ENCODE data around the gene ATP5F1A. TPM values are rescaled to one million over a fixed set of nuclear protein-coding genes. Genes with fewer than 3 reads are reported as not detected.
"Not testable (repeated sequence)": the region's sequence is repeated elsewhere in the genome, so short reads cannot be mapped to it uniquely, and the experiment has no call there.

Gene ATP5F1A
- polyA plus RNA-seq, 4 donors: 636 to 749 (median 691) TPM

DNA sequence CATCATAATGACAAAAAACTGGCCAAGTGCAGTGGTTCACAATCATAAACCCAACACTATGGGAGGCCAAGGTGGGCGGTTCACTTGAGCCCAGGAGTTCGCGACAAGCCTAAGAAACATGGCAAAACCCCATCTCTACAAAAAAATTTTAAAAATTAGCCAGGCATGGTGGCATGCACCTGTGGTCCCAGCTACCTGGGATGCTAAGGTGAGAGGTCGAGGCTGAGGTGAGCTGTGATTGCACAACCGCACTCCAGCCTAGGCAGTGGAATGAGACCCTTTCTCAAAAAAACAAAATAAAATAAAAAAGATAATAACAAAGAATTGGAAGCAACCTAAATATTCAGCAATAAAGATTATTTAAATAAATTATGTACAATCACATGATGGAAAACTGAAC is 47.8 kb downstream of the ATP5F1A start:
- DNase-seq (ENCODE audit: low read depth in 4 of 4, low spot score in 2 of 4): no peak

DNA sequence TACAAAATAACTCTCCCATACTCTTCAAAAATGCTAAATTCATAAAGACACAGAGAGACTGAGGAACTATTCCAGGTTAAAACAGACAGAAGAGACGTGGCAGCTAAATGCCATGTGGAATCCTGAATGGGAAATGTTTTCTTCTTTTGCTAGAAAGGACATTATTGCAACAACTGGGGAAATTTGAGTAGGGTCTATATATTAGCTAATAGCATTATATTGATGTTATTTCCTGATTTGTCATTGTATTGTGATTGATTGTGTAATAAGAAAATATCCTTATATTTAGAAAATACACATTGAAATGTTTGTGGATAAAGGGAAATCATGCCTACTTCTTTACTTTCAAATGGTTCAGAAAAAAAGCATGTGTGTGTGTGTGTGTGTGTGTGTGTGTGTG is 49.5 kb downstream of the ATP5F1A start:
- DNase-seq (ENCODE audit: low read depth in 4 of 4, low spot score in 2 of 4): no peak

DNA sequence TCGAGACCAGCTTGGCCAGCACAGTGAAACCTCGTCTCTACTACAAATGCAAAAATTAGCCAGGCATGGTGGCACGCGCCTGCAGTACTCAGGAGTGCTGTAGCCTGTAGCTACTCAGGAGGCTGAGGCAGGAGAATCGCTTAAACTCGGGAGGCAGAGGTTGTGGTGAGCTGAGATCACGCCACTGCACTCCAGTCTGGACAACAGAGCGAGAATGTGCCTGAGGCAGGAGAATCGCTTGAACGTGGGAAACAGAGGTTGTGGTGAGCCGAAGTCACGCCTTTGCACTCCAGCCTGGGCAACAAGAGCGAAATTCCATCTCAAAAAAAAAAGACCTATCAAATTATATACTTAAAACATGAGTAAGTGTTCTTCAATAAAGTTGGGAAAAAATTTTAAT is 50.7 kb downstream of the ATP5F1A start:
- DNase-seq (ENCODE audit: low read depth in 4 of 4, low spot score in 2 of 4): not testable (repeated sequence)

DNA sequence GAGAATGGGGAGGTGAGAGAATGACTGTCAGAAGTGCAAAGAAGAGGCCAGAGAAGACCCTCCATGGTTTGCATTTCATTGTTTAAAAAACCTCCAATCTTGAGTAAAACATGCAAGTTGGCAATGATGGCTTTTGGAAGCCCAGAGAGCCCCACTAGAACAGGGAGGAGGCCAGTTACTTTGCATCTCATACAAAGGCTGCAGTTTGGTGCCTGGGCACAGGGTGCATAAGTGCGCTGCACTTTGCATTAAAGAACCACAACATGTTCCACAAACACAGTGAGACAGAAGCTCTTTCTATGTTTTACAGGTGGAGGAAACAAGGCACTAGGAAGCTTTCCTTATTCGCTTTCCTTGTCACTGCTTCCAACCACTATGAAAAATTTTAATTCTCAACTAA is 51.4 kb downstream of the ATP5F1A start:
- no peak for DNase-seq (ENCODE audit: low read depth in 4 of 4, low spot score in 2 of 4)

DNA sequence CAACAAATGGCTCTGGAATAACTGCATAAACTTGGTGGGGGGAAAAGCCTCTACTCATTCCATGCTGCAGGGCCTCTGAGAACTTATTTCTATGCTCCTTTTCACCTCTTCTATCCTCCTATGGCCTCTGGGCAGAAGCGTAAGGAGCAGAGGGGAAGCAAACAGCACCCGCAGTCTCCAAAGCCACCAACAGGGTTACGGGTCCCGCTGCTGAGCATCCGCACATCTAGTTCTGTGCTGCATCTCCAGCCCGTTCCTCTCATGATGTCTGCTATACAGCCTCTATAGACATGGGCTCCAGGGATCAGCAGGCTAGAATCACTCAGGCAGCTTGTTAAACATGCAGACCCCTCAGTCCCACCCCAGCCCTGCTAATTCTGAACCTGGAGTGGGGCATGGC is 52.0 kb downstream of the ATP5F1A start:
- no peak for DNase-seq (ENCODE audit: low read depth in 4 of 4, low spot score in 2 of 4)

DNA sequence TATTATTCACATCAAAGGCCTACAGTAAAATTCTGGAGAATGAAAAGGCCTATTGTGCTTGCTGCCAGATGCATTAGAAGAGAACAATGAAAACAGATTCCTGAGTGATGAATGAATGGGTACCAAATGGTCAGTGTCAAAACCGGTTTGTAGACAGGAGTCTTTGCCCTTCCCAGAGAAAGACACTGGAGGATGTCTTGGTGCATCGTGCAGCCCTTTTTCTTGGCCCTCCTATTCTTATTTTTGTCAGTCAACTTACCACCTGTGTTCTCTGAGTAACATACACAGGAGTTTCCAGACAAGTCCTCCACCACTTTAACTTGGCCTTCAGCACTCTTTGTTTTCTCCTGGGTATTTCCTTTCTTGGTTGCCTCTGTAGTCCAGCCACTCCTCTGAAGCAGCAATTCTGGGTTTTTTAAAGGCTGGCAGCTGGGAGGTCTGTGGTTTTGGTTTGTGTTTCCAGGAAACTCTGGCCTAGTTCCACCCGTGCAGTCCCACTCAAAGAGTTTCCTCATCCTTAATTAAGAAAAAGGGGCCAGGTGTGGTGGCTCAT is 55.4 kb downstream of the ATP5F1A start:
- DNase-seq (ENCODE audit: low read depth in 4 of 4, low spot score in 2 of 4): no peak

DNA sequence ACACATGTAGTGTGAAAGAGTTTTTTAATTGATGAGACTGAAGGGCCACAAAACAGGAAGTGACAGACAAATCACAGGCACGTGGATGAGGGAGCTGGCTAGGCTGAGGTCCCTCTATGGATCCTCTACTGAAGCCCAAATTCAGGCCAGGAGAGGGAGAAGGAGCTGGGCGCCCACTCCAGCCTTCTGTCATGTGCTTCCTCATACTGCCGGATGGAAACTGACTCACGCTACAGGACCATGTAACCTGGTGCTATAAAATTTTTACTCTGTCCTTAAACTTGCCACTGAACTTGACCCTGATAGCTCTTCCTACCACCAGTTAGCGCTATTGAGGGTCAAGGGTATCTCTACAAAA is 57.4 kb downstream of the ATP5F1A start:
- no peak for DNase-seq (ENCODE audit: low read depth in 4 of 4, low spot score in 2 of 4)

DNA sequence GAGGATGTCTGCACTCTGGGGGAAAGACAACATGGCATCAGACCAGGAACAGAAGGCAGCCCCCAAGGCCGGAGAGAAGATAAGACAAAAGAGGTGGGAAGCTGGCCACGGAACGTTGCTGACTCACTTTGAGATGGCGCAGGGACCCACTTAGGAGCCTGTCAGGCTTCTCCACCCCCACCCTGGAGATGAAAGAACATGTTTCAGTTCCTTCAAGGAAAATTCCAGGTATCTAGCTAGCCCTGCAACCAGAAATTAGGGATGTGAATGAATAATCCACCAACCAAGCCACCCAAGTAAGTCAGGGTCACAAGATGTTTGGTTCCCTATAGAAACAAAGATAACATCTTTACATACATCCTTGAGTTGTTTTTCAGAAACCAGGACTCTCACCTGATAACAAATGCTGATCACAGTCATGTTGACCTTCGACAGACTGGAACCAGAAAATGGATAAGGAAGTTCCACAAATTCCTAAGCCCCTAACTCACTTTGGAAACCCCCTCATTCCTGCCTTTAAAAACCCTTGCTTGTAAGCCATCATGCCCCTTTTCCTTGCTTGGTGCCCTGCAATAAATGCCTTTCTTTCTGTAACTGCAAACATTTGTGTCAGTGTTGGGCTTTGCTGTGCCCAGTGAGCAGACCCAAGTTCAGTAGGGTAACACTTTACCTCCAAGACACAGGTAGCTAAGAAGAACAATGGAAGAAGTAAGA is 57.9 kb downstream of the ATP5F1A start:
- no peak for DNase-seq (ENCODE audit: low read depth in 4 of 4, low spot score in 2 of 4)

DNA sequence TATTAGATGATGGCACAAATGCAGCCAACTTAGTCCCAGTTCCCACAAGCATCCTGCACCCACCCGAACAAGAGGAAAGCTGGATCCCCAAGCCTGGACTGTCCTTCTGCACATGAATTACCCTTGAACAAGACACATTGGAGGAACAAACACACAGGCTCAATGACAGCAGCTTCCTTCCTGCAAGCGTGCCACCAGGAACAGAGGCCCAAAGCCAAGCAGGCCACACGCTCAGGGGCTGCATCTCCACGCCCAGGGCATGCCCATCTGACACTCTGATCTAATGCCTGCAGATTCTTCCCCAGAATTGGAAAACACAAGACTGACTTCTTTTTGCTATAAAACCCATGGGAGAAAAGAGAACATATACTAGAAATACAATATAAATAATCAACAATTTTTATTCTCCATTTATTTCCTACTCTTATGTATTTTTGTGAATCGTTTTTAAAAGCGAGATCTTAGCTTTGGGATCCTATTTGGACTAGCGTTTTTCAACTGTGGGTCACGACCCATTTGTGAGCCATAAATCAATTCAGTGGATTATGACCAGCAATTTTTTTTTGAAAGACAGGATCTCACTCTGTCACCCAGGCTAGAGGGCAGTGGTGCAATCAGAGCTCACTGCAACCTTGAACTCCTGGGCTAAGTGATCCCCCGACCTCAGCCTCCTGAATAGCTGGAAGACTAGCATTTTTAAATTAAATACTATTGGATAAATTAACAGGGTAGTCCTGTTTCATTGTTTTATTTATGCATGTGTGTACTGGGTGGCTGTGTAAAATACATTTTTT is 60.4 kb downstream of the ATP5F1A start:
- no peak for DNase-seq (ENCODE audit: low read depth in 4 of 4, low spot score in 2 of 4)

DNA sequence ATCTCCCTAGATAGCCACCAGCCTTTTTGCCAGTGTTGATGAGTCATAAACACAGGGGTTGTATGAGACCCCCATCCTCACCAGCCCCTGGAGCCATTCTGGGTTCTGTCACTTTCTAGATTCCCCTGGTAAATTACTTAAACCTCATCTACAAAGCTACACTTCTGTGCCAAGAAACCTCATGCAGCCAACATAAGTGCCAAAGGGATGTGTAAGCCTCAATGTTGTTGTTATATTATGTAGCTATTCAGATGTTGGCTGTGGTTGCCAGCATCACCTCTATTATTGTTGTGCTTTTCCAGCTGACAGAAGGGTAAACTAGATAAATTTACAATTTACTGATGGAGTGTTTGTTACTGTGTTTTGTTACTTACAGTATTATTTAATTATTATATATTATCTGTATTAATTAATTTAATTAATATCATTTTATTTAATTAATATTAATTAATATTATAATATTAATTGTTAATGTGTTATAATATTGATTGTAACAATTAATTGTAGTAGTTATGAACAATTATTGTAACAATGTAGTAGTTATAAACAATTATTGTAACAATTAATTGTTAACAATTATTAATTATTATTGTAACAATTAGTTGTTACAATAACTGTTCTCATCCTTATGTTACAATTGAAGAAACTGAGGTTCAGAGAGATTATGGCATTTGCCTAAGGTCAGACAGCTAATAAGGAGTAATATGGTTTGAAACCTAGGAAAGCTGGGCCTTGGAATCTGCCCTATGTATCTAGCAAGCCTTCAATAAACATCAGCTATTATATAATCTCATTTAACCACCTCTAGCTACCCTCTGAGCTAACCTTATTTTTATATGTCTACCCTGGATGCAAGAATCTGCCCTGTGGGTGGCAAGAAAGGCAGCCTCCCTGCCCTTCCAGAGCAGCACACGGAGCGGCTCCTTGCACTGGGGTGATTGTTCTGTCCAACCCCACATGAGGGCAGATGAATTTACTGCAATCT is 62.1 kb downstream of the ATP5F1A start:
- DNase-seq (ENCODE audit: low read depth in 4 of 4, low spot score in 2 of 4): no peak

DNA sequence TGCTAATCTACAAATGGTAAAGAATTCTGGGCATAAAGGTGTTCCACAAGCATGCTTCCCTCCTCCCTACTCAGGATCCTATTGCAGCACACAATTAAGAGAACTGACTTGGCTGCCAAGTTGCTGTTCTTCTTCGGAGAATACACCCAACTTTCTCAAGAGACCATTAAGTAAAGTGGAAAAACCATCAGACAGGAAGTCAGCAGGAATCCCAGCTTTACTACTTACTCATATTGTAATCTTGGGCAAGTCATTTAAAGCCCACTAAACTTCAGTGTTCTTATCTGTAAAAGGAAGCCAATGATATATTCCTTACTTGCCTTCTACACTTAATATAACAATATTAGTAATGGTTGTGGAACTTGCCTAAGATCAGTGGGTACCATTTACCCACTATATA is 63.9 kb downstream of the ATP5F1A start:
- DNase-seq (ENCODE audit: low read depth in 4 of 4, low spot score in 2 of 4): no peak

DNA sequence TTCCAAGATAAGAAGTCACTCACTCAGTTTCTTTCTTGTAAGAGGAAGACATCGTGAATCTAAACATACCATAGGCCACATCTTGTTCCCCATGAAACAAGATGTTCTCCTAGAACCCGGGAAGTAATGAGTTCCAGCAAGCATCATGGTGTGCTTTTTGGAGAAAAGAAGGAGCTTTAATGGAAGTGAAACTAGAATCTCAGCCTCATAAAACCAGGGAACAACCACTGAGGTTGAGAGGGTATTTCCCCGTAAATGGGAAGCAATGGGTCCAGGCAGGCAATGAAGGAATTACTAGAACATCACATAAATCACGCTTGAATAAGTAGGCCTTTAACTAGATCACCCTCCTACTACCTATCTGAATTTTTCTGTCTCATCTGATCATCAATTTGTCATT is 66.4 kb downstream of the ATP5F1A start:
- no peak for DNase-seq (ENCODE audit: low read depth in 4 of 4, low spot score in 2 of 4)

Other genes starting within 250 kb of the ATP5F1A start
- 10 to 100 TPM; 16.2 to 35.3 (median 25.1) TPM for gene EPG5, start 131.0 kb downstream of the ATP5F1A start, polyA plus RNA-seq (ENCODE audit: insufficient read length in 4 of 4)
- 10 to 100 TPM in 2 of 4 donors, 1 to 10 TPM in 2; 8.4 to 14.9 (median 9.9) TPM for gene PSTPIP2, start 26.0 kb downstream of the ATP5F1A start, polyA plus RNA-seq (ENCODE audit: insufficient read length in 4 of 4)
- gene HAUS1, start 6.1 kb upstream of the ATP5F1A start, polyA plus RNA-seq (ENCODE audit: insufficient read length in 4 of 4): 10 to 100 TPM; 44.3 to 51.3 (median 50.3) TPM